NCI-H2196 treated with DMSO at 0.1 percent for 48 hours (cell line): ENCODE measurements around the gene VPS52.

ENCODE experiments used
- DNase-seq: peaks from one replicate; lab custom pipeline; 2025; ENCODE audit not compliant: unreplicated experiment; lab: John Stamatoyannopoulos, UW

The VPS52 gene

GRCh38 chr6:33212857-33213165 is 58.9 kb downstream of the VPS52 start:
- no peak for DNase-seq

GRCh38 chr6:33211666-33212422 is 59.8 kb downstream of the VPS52 start:
- DNase-seq = no peak

GRCh38 chr6:33211136-33211535 is 60.5 kb downstream of the VPS52 start:
- DNase-seq = no peak

- no peak for DNase-seq
These were observed 61.8 kb downstream of the VPS52 start for GRCh38 chr6:33209856-33210255.

GRCh38 chr6:33208091-33208967 is 63.3 kb downstream of the VPS52 start, which contains the start of gene RING1:
Gene RING1, plus strand, starts transcription at chr6:33208500. Its CDS starts 323 bp downstream, at chr6:33208823.
- peak; percentile 75 for DNase-seq

GRCh38 chr6:33207552-33208090 is 64.1 kb downstream of the VPS52 start:
- no peak for DNase-seq

GRCh38 chr6:33206864-33207551 is 64.7 kb downstream of the VPS52 start:
- DNase-seq = no peak

GRCh38 chr6:33206027-33206863 is 65.4 kb downstream of the VPS52 start:
- DNase-seq = no peak

GRCh38 chr6:33205191-33206026 is 66.3 kb downstream of the VPS52 start:
- no peak for DNase-seq

- peak; percentile 95 for DNase-seq
These were observed 67.1 kb downstream of the VPS52 start, which contains the start of gene HSD17B8 for GRCh38 chr6:33204415-33205190. Gene HSD17B8, plus strand, starts transcription at chr6:33204655. Its CDS starts 14 bp downstream, at chr6:33204669.

GRCh38 chr6:33204165-33204414 is 67.6 kb downstream of the VPS52 start:
- DNase-seq = no peak

- no peak for DNase-seq
These were observed 68.1 kb downstream of the VPS52 start for GRCh38 chr6:33203443-33204164.

GRCh38 chr6:33202799-33203198 is 68.9 kb downstream of the VPS52 start:
- DNase-seq = no peak

- DNase-seq = no peak
These were observed 69.7 kb downstream of the VPS52 start for GRCh38 chr6:33201935-33202334.

GRCh38 chr6:33201147-33201545 is 70.5 kb downstream of the VPS52 start:
- DNase-seq = no peak
